GM12878 (cell line): Measurements from ENCODE around the gene CAPN7. TPM values are rescaled to one million over a fixed set of nuclear protein-coding genes. Genes with fewer than 3 reads are reported as not detected.

ENCODE experiments used
- ATAC-seq: fragments of 200-7000 bp; cut with Tn5 transposase; 3 replicates; pipeline ENCODE4 v1.9.1; 2020; ENCODE audit warnings: mild to moderate bottlenecking, moderate library complexity
- BruUV-seq: library from RNA; stranded (reverse); fragments of 400-500 nt; replicated peaks from 2 replicates; lab custom pipeline; 2021; lab: Mats Ljungman, UMichigan
- CTCF ChIA-PET: fragments of 300-600 bp; sonication (Branson Sonifier 250); formaldehyde crosslinking; extraction: SDS; loops from one replicate; lab custom pipeline; 2021; ENCODE audit warnings: inconsistent platforms; lab: Yijun Ruan, JAX
- POLR2A ChIA-PET: fragments of 350-600 bp; formaldehyde crosslinking; extraction: SDS; loops from one replicate; lab custom pipeline; 2021; ENCODE audit warnings: inconsistent platforms; lab: Charles Lee
- RAD21 ChIA-PET: fragments of 300-600 bp; sonication (Branson Sonifier 250); formaldehyde crosslinking; loops from one replicate; lab custom pipeline; 2023; ENCODE audit warnings: antibody characterized with exemption; ENCODE audit not compliant: unreplicated experiment; lab: Charles Lee
- SMC1A ChIA-PET: fragments of 300-600 bp; sonication (Branson Sonifier 250); formaldehyde crosslinking; loops from one replicate; lab custom pipeline; 2023; ENCODE audit not compliant: unreplicated experiment, uncharacterized antibody; lab: Charles Lee
- DNase-seq: peaks from one replicate; pipeline ENCODE4 v3.0.0-alpha.2; 2011; ENCODE audit warnings: low read depth, low spot score
- FAIRE-seq: peaks from 3 replicates; lab custom pipeline; 2011; peaks lifted over from hg19 to GRCh38; lab: Jason Lieb, UNC
- H2AFZ ChIP-seq: 2 replicates; pipeline ENCODE4 v1.6.0; 2011; ENCODE audit warnings: low read depth, low read length, control low read depth; ENCODE audit not compliant: control insufficient read depth
- H3K27ac ChIP-seq: 2 replicates; pipeline ENCODE4 v1.5.1; 2011; ENCODE audit warnings: control low read depth; ENCODE audit not compliant: control insufficient read depth, insufficient read depth
- H3K27me3 ChIP-seq, 2 experiments: replicated peaks in 1 of 2; 2 replicates each; pipeline versions ENCODE4 v1.6.0 to v1.6.1; 2011; ENCODE audit warnings: low read length in 1 of 2; ENCODE audit not compliant: control insufficient read depth in 2 of 2, insufficient read depth in 2 of 2
- H3K36me3 ChIP-seq, 2 experiments: 2 replicates each; pipeline ENCODE4 v1.5.1; 2011; ENCODE audit warnings: low read length in 1 of 2; ENCODE audit not compliant: control insufficient read depth in 2 of 2, insufficient read depth in 2 of 2
- H3K4me1 ChIP-seq: 2 replicates; pipeline ENCODE4 v1.6.1; 2011; ENCODE audit warnings: mild to moderate bottlenecking, low read length, moderate library complexity, mixed read lengths; ENCODE audit not compliant: control insufficient read depth, insufficient read depth
- H3K4me2 ChIP-seq: 2 replicates; pipeline ENCODE4 v1.6.0; 2011; ENCODE audit warnings: control low read depth; ENCODE audit not compliant: control insufficient read depth, insufficient read depth
- H3K4me3 ChIP-seq: fragments of 200-600 bp; sonication (generic); 2 replicates; pipeline ENCODE4 v1.5.1; 2016
- H3K79me2 ChIP-seq: 2 replicates; pipeline ENCODE4 v1.6.0; 2011; ENCODE audit warnings: low read length; ENCODE audit not compliant: control insufficient read depth, insufficient read depth
- H3K9ac ChIP-seq: 2 replicates; pipeline ENCODE4 v1.8.0; 2011; ENCODE audit warnings: low read length, control low read depth, mixed read lengths; ENCODE audit not compliant: control insufficient read depth, insufficient read depth
- H3K9me3 ChIP-seq: replicated peaks from 3 replicates; pipeline ENCODE4 v1.5.1; 2011; ENCODE audit warnings: mild to moderate bottlenecking, low read length; ENCODE audit not compliant: control insufficient read depth, insufficient read depth
- H4K20me1 ChIP-seq: 2 replicates; pipeline ENCODE4 v1.6.0; 2011; ENCODE audit not compliant: control insufficient read depth, insufficient read depth
- EED ChIP-seq: sonication (generic); IDR thresholded peaks from 2 replicates; pipeline ENCODE4 v1.6.1; 2016; ENCODE audit warnings: antibody characterized with exemption, low read depth
- ETV6 ChIP-seq, 2 experiments: fragments of 450-650 bp in 1 of 2; IDR thresholded peaks in 1 of 2; conservative IDR thresholded peaks in 1 of 2; 2 replicates each; pipeline ENCODE4 v1.6.1; 2014; ENCODE audit warnings: antibody characterized with exemption in 1 of 2, borderline replicate concordance in 1 of 2, low read depth in 1 of 2, mild to moderate bottlenecking in 1 of 2, moderate library complexity in 1 of 2
- GATAD2B ChIP-seq: fragments of 450-650 bp; conservative IDR thresholded peaks from 2 replicates; pipeline ENCODE4 v1.6.1; 2017; ENCODE audit warnings: low read depth, mild to moderate bottlenecking, moderate library complexity
- KAT2A ChIP-seq: conservative IDR thresholded peaks from 2 replicates; pipeline ENCODE4 v1.6.1; 2011; ENCODE audit warnings: low read depth, low read length; ENCODE audit not compliant: control insufficient read depth
- KDM1A ChIP-seq: fragments of 200-600 bp; sonication (generic); IDR thresholded peaks from 2 replicates; pipeline ENCODE4 v1.6.1; 2016; ENCODE audit warnings: borderline replicate concordance
- MEF2A ChIP-seq: IDR thresholded peaks from 2 replicates; pipeline ENCODE4 v1.6.1; 2011; ENCODE audit warnings: low read depth, mild to moderate bottlenecking, low read length, moderate library complexity; ENCODE audit not compliant: insufficient read depth
- MTA3 ChIP-seq: IDR thresholded peaks from 2 replicates; pipeline ENCODE4 v1.6.1; 2012; ENCODE audit warnings: low read length, inconsistent platforms, borderline replicate concordance
- NBN ChIP-seq: fragments of 450-650 bp; IDR thresholded peaks from 2 replicates; pipeline ENCODE4 v1.6.1; 2016
- NFYB ChIP-seq: IDR thresholded peaks from 2 replicates; pipeline ENCODE4 v1.6.1; 2011; ENCODE audit warnings: low read depth, mild to moderate bottlenecking, low read length, improper control_type of control experiment, moderate library complexity; ENCODE audit not compliant: insufficient read depth
- NR2C1 ChIP-seq: fragments of 450-650 bp; IDR thresholded peaks from 2 replicates; pipeline ENCODE4 v1.6.1; 2017; ENCODE audit warnings: antibody characterized with exemption, mild to moderate bottlenecking, moderate library complexity
- PAX5 ChIP-seq: IDR thresholded peaks from 2 replicates; pipeline ENCODE4 v1.6.1; 2011; ENCODE audit warnings: low read depth, low read length, borderline replicate concordance
- RAD21 ChIP-seq: IDR thresholded peaks from 2 replicates; pipeline ENCODE4 v1.6.1; 2011; ENCODE audit warnings: mild to moderate bottlenecking, low read depth, low read length, moderate library complexity; ENCODE audit not compliant: insufficient read depth
- SIN3A ChIP-seq: IDR thresholded peaks from 2 replicates; pipeline ENCODE4 v1.6.1; 2012; ENCODE audit warnings: low read depth, low read length, improper control_type of control experiment
- SMAD1 ChIP-seq: fragments of 450-650 bp; IDR thresholded peaks from 2 replicates; pipeline ENCODE4 v1.6.1; 2018; ENCODE audit warnings: mild to moderate bottlenecking, low read depth; ENCODE audit not compliant: partially characterized antibody
- SREBF2 ChIP-seq: IDR thresholded peaks from 2 replicates; pipeline ENCODE4 v1.6.1; 2012; ENCODE audit warnings: mild to moderate bottlenecking, low read length
- TCF7 ChIP-seq: IDR thresholded peaks from 2 replicates; pipeline ENCODE4 v1.6.1; 2014; ENCODE audit warnings: antibody characterized with exemption, borderline replicate concordance
- ZNF622 ChIP-seq: fragments of 450-650 bp; IDR thresholded peaks from 2 replicates; pipeline ENCODE4 v1.6.1; 2017; ENCODE audit warnings: mild to moderate bottlenecking, inconsistent platforms
- in situ Hi-C: fragments of 300-500 bp; cut with MboI; formaldehyde crosslinking; loops from 9 replicates; pipeline ENCODE4 v1.14.3; 2018; ENCODE audit warnings: mixed read lengths
- intact Hi-C: fragments of 100-400 bp; cut with micrococcal nuclease; formaldehyde crosslinking; loops from one replicate; pipeline ENCODE4 v1.14.2; 2022; ENCODE audit not compliant: unreplicated experiment
- polyA plus RNA-seq, 11 experiments: library from polyadenylated mRNA; depleted of rRNA in 4 of 11; unstranded in 6 of 11; stranded (reverse) in 5 of 11; fragments of >200 nt; fragmentation: Nextera tagmentation in 4 of 11; fragmentation: Illumina TruSeq in 1 of 11; extraction: Ambion mirVana in 4 of 11; extraction: Trizol in 1 of 11; gene quantifications; 1 replicate in 1 of 11; 2 replicates in 10 of 11; pipeline versions ENCODE4 v1.2.1 to v1.2.3, GENCODE V29; 2011 to 2016; ENCODE audit warnings: inconsistent platforms in 2 of 11, missing spikeins in 2 of 11, low read depth in 1 of 11
- total RNA-seq, 4 experiments: library from RNA; depleted of rRNA in 3 of 4; stranded (reverse); fragments of >200 nt in 3 of 4; fragmentation: Illumina TruSeq in 1 of 4; extraction: Trizol in 1 of 4; gene quantifications; 2 replicates each; pipeline versions ENCODE4 v1.2.1 to v1.2.3, GENCODE V29; 2013 to 2021
- TF ChIP-seq, protein P1 (sequence below): IDR thresholded peaks from 2 replicates; pipeline ENCODE4 v1.6.1; 2011; ENCODE audit warnings: low read depth, low read length, improper control_type of control experiment, borderline replicate concordance
- TF ChIP-seq, protein P2 (sequence below): IDR thresholded peaks from 2 replicates; pipeline ENCODE4 v1.6.1; 2011; ENCODE audit warnings: mild to moderate bottlenecking, low read depth, low read length, moderate library complexity; ENCODE audit not compliant: insufficient replicate concordance
- TF ChIP-seq, protein P3 (sequence below): fragments of 450-650 bp; IDR thresholded peaks from 2 replicates; pipeline ENCODE4 v1.6.1; 2017; ENCODE audit warnings: low read depth, mild to moderate bottlenecking, moderate library complexity

The CAPN7 gene
- total and polyA plus RNA-seq, 10 of the 15 experiments (the other 5 are each of a cell fraction or from before 2014, with no cell fraction given) = 5.3 to 27.0 (median 18.2) TPM

DNA sequence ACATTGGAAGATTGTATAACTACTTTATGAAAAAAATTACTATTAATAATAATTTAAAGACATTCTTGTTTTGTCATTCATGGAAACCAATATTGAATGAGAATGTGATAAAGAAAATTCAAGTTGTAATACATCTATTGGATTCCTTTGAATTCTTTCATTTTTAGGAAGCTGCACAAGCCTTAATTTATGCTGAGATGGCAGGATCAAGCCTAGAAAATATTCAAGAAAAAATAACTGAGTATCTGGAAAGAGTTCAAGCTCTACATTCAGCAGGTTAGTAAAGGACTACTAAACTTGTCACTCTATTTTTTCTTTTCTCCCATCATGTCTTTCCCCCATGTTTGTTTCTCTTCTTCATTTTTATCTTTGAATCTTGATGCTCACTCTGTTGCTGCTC, 5.9 kb downstream of the CAPN7 start:
- Histone ChIP-seq H3K4me1 (peaks cover 7% of the 10 kb centered on the region; the same call in 1 of the 2 replicates), H3K9me3 (no peaks in the 10 kb centered on the region), H3K4me3 (no peak overlapping the region), H3K4me2 (no peak overlapping the region), H2AFZ (no peak overlapping the region), H3K79me2 (peaks cover 28% of the 10 kb centered on the region), H3K27me3 (no peaks in the 10 kb centered on the region), H4K20me1 (no peaks in the 10 kb centered on the region), H3K36me3 (peaks cover 0 to 6% of the 10 kb centered on the region in 2 experiments; a peak in 2 of 4 replicates), H3K27ac (no peak overlapping the region), H3K9ac (no peak overlapping the region)
- POLR2A ChIA-PET = no interaction called here
- RAD21 ChIA-PET = no interaction called here
- SMC1A ChIA-PET = interaction anchor here (0.9 to 11.1 kb wide), 5 partner anchors 9 to 345 kb away, joined by 3 to 135 read pairs (median 3); no protein-coding TSS in a partner anchor
- FAIRE-seq (no peak), DNase-seq (no peak), ATAC-seq (no peak)
- in situ Hi-C loops (no loop called here), intact Hi-C loops (no loop called here)
- TF ChIP-seq NFYB (no peak), ETV6 (conservative IDR thresholded peaks at IDR 0.05 in 1 of 2, IDR thresholded peaks at IDR 0.05 in 1 of 2; ENCODE audit: borderline replicate concordance in 1 of 2, low read depth in 1 of 2) (no peak), PAX5 (no peak), RAD21 (no peak), NBN (no peak), ZNF622 (no peak), KAT2A (no peak), TCF7 (no peak), MTA3 (no peak), GATAD2B (no peak), MEF2A (no peak), NR2C1 (no peak), SREBF2 (no peak), SIN3A (no peak), SMAD1 (no peak), KDM1A (no peak), EED (no peak)
- TF ChIP-seq, protein P1, sequence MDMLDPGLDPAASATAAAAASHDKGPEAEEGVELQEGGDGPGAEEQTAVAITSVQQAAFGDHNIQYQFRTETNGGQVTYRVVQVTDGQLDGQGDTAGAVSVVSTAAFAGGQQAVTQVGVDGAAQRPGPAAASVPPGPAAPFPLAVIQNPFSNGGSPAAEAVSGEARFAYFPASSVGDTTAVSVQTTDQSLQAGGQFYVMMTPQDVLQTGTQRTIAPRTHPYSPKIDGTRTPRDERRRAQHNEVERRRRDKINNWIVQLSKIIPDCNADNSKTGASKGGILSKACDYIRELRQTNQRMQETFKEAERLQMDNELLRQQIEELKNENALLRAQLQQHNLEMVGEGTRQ = no peak
- TF ChIP-seq, protein P2, sequence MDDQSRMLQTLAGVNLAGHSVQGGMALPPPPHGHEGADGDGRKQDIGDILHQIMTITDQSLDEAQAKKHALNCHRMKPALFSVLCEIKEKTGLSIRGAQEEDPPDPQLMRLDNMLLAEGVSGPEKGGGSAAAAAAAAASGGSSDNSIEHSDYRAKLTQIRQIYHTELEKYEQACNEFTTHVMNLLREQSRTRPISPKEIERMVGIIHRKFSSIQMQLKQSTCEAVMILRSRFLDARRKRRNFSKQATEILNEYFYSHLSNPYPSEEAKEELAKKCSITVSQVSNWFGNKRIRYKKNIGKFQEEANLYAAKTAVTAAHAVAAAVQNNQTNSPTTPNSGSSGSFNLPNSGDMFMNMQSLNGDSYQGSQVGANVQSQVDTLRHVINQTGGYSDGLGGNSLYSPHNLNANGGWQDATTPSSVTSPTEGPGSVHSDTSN = no peak
- TF ChIP-seq, protein P3, sequence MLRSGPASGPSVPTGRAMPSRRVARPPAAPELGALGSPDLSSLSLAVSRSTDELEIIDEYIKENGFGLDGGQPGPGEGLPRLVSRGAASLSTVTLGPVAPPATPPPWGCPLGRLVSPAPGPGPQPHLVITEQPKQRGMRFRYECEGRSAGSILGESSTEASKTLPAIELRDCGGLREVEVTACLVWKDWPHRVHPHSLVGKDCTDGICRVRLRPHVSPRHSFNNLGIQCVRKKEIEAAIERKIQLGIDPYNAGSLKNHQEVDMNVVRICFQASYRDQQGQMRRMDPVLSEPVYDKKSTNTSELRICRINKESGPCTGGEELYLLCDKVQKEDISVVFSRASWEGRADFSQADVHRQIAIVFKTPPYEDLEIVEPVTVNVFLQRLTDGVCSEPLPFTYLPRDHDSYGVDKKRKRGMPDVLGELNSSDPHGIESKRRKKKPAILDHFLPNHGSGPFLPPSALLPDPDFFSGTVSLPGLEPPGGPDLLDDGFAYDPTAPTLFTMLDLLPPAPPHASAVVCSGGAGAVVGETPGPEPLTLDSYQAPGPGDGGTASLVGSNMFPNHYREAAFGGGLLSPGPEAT = no peak
- CTCF ChIA-PET = interaction anchor here (1.1 to 4.9 kb wide), 3 partner anchors 11 to 214 kb away, joined by 3 to 31 read pairs (median 3); no protein-coding TSS in a partner anchor
- BruUV-seq = no TSS peak
